H1 (cell line): ENCODE measurements around the gene COQ10B. TPM values are rescaled to one million over a fixed set of nuclear protein-coding genes. Genes with fewer than 3 reads are reported as not detected.

Experiments
- CTCF ChIA-PET: fragments of 300-600 bp; sonication (Branson Sonifier 250); formaldehyde crosslinking; loops from one replicate; lab custom pipeline; 2021; ENCODE audit not compliant: partially characterized antibody; lab: Charles Lee
- POLR2A ChIA-PET: fragments of 300-600 bp; sonication (Branson Sonifier 250); formaldehyde crosslinking; loops from one replicate; lab custom pipeline; 2021; ENCODE audit warnings: inconsistent platforms; ENCODE audit not compliant: partially characterized antibody; lab: Charles Lee
- DNase-seq, 2 experiments: peaks; one replicate each; pipeline versions ENCODE4 v3.0.0 to v3.0.0-alpha.2; 2010 to 2022; ENCODE audit warnings: low spot score in 2 of 2, low read depth in 1 of 2, mixed read lengths in 1 of 2
- FAIRE-seq: peaks from 2 replicates; lab custom pipeline; 2011; peaks lifted over from hg19 to GRCh38; lab: Jason Lieb, UNC
- H2AFZ ChIP-seq: 2 replicates; pipeline ENCODE4 v1.8.1; 2012; ENCODE audit warnings: low read length, inconsistent platforms
- H2AK5ac ChIP-seq: 2 replicates; pipeline ENCODE4 v1.6.1; 2013; ENCODE audit warnings: low read depth, low read length
- H2BK120ac ChIP-seq: replicated peaks from 2 replicates; pipeline ENCODE3; 2013; ENCODE audit warnings: low read depth, low read length, inconsistent platforms
- H2BK12ac ChIP-seq: 2 replicates; pipeline ENCODE4 v1.6.1; 2013; ENCODE audit warnings: low read depth, low read length
- H2BK15ac ChIP-seq: 2 replicates; pipeline ENCODE4 v1.6.1; 2013; ENCODE audit warnings: low read length
- H2BK20ac ChIP-seq: 2 replicates; pipeline ENCODE4 v1.6.1; 2013; ENCODE audit warnings: low read length
- H2BK5ac ChIP-seq: 2 replicates; pipeline ENCODE4 v1.6.1; 2013; ENCODE audit warnings: low read depth, low read length
- H3K14ac ChIP-seq: 2 replicates; pipeline ENCODE4 v1.6.1; 2013; ENCODE audit warnings: inconsistent platforms; ENCODE audit not compliant: insufficient read length
- H3K18ac ChIP-seq: 2 replicates; pipeline ENCODE4 v1.6.1; 2013; ENCODE audit warnings: low read length; ENCODE audit errors: extremely low read depth
- H3K23ac ChIP-seq: 2 replicates; pipeline ENCODE4 v1.6.1; 2013; ENCODE audit warnings: inconsistent platforms; ENCODE audit not compliant: insufficient read length
- H3K23me2 ChIP-seq: 2 replicates; pipeline ENCODE4 v1.6.1; 2013; ENCODE audit warnings: low read depth, low read length
- H3K27ac ChIP-seq: 2 replicates; pipeline ENCODE4 v1.6.1; 2011; ENCODE audit warnings: low read depth, low read length, inconsistent platforms
- H3K27me3 ChIP-seq, 4 experiments: replicated peaks in 1 of 4; 1 replicate in 1 of 4; 2 replicates in 3 of 4; pipeline versions ENCODE4 v1.6.1 to v1.8.1; 2011 to 2013; ENCODE audit warnings: low read length in 3 of 4, mild to moderate bottlenecking in 3 of 4, inconsistent platforms in 2 of 4, mixed read lengths in 2 of 4, moderate library complexity in 1 of 4; ENCODE audit not compliant: control insufficient read depth in 3 of 4, insufficient read depth in 3 of 4; ENCODE audit errors: extremely low read depth in 1 of 4
- H3K36me3 ChIP-seq, 4 experiments: 2 replicates each; pipeline versions ENCODE4 v1.6.1 to v1.8.1; 2011 to 2013; ENCODE audit warnings: mild to moderate bottlenecking in 4 of 4, low read length in 3 of 4, moderate library complexity in 2 of 4, control low read depth in 1 of 4, inconsistent platforms in 1 of 4; ENCODE audit not compliant: insufficient read depth in 4 of 4, control insufficient read depth in 2 of 4
- H3K4ac ChIP-seq: replicated peaks from 2 replicates; pipeline ENCODE3; 2013; ENCODE audit warnings: low read length, low read depth, mixed read lengths, inconsistent platforms; ENCODE audit not compliant: insufficient read length
- H3K4me1 ChIP-seq, 4 experiments: replicated peaks in 1 of 4; 1 replicate in 1 of 4; 2 replicates in 3 of 4; pipeline versions ENCODE4 v1.6.1 to v1.8.1; 2011 to 2013; ENCODE audit warnings: low read length in 3 of 4, inconsistent platforms in 2 of 4, mixed read lengths in 1 of 4; ENCODE audit not compliant: insufficient read depth in 4 of 4, control insufficient read depth in 3 of 4
- H3K4me2 ChIP-seq, 2 experiments: 2 replicates each; pipeline versions ENCODE4 v1.6.1 to v1.8.1; 2011 to 2013; ENCODE audit warnings: low read depth in 2 of 2, low read length in 2 of 2, control low read depth in 1 of 2, inconsistent platforms in 1 of 2, mild to moderate bottlenecking in 1 of 2; ENCODE audit not compliant: insufficient read depth in 1 of 2
- H3K4me3 ChIP-seq, 4 experiments: fragments of 200-600, 300-600 bp in 1 of 4; sonication (generic), shearing (Covaris generic), sonication (Bioruptor Twin) in 1 of 4; 2 replicates each; pipeline versions ENCODE4 v1.5.1 to v1.8.1; 2011 to 2016; ENCODE audit warnings: low read length in 4 of 4, low read depth in 3 of 4, control low read depth in 2 of 4, inconsistent platforms in 2 of 4, mild to moderate bottlenecking in 2 of 4, mixed read lengths in 1 of 4, moderate library complexity in 1 of 4; ENCODE audit not compliant: insufficient read depth in 2 of 4; ENCODE audit errors: extremely low read depth in 1 of 4
- H3K56ac ChIP-seq: replicated peaks from 2 replicates; pipeline ENCODE3; 2013; ENCODE audit warnings: low read depth, mild to moderate bottlenecking, mixed read lengths, low read length, inconsistent platforms; ENCODE audit not compliant: insufficient read length
- H3K79me1 ChIP-seq: 2 replicates; pipeline ENCODE4 v1.6.1; 2013; ENCODE audit warnings: low read depth, low read length, control low read depth
- H3K79me2 ChIP-seq, 2 experiments: 2 replicates each; pipeline versions ENCODE4 v1.6.1 to v1.8.1; 2012 to 2013; ENCODE audit warnings: low read length in 2 of 2, mild to moderate bottlenecking in 2 of 2, inconsistent platforms in 1 of 2; ENCODE audit not compliant: insufficient read depth in 2 of 2, control insufficient read depth in 1 of 2
- H3K9ac ChIP-seq, 4 experiments: replicated peaks in 1 of 4; 1 replicate in 1 of 4; 2 replicates in 3 of 4; pipeline versions ENCODE4 v1.6.1 to v1.8.1; 2011 to 2013; ENCODE audit warnings: low read depth in 3 of 4, low read length in 3 of 4, control low read depth in 2 of 4, mild to moderate bottlenecking in 2 of 4, moderate library complexity in 2 of 4, inconsistent platforms in 1 of 4; ENCODE audit errors: extremely low read depth in 1 of 4
- H3K9me3 ChIP-seq, 2 experiments: 2 replicates each; pipeline versions ENCODE4 v1.6.1 to v1.8.1; 2012 to 2013; ENCODE audit warnings: mild to moderate bottlenecking in 2 of 2, moderate library complexity in 2 of 2, control low read depth in 1 of 2, inconsistent platforms in 1 of 2, low read depth in 1 of 2, low read length in 1 of 2, mixed read lengths in 1 of 2; ENCODE audit not compliant: insufficient read depth in 2 of 2
- H4K20me1 ChIP-seq, 2 experiments: replicated peaks in 1 of 2; 2 replicates each; pipeline versions ENCODE3 to v1.8.1; 2011 to 2013; ENCODE audit warnings: inconsistent platforms in 2 of 2, low read length in 2 of 2, mild to moderate bottlenecking in 1 of 2; ENCODE audit not compliant: insufficient read depth in 2 of 2, control insufficient read depth in 1 of 2
- H4K5ac ChIP-seq: 2 replicates; pipeline ENCODE4 v1.6.1; 2013; ENCODE audit warnings: low read length, low read depth, mixed read lengths, inconsistent platforms; ENCODE audit not compliant: insufficient read length
- H4K8ac ChIP-seq: 2 replicates; pipeline ENCODE4 v1.8.0; 2013; ENCODE audit warnings: mild to moderate bottlenecking, moderate library complexity, low read length, inconsistent platforms; ENCODE audit not compliant: insufficient read depth; ENCODE audit errors: extremely low read depth
- H4K91ac ChIP-seq: replicated peaks from 2 replicates; pipeline ENCODE3; 2013; ENCODE audit warnings: low read length, mixed read lengths, inconsistent platforms; ENCODE audit not compliant: insufficient read length
- CBX5 ChIP-seq: fragments of 300-800, 300-1000 bp; sonication (generic); IDR thresholded peaks from 2 replicates; pipeline ENCODE4 v1.7.1; 2016; ENCODE audit warnings: antibody characterized with exemption, low read length, low read depth
- HDAC2 ChIP-seq, 2 experiments: fragments of 300-600 bp in 1 of 2; sonication (generic) in 1 of 2; IDR thresholded peaks; 2 replicates each; pipeline ENCODE4 v1.6.1; 2011 to 2012; ENCODE audit warnings: low read depth in 2 of 2, low read length in 2 of 2, mild to moderate bottlenecking in 2 of 2, moderate library complexity in 2 of 2, borderline replicate concordance in 1 of 2, inconsistent platforms in 1 of 2
- HDAC6 ChIP-seq: IDR thresholded peaks from one replicate; pipeline ENCODE4 v1.7.1; 2012; ENCODE audit warnings: low read depth, mild to moderate bottlenecking, inconsistent platforms, low read length, moderate library complexity
- KDM5A ChIP-seq: fragments of 200-600 bp; IDR thresholded peaks from 2 replicates; pipeline ENCODE4 v1.7.1; 2012; ENCODE audit warnings: mild to moderate bottlenecking, low read length, inconsistent platforms, mixed read lengths
- NRF1 ChIP-seq: IDR thresholded peaks from 2 replicates; pipeline ENCODE4 v1.6.1; 2011; ENCODE audit warnings: mild to moderate bottlenecking, low read depth, low read length, improper control_type of control experiment
- POLR2AphosphoS5 ChIP-seq: IDR thresholded peaks from 2 replicates; pipeline ENCODE4 v1.6.1; 2011; ENCODE audit warnings: low read depth, low read length
- RBBP5 ChIP-seq: IDR thresholded peaks from 2 replicates; pipeline ENCODE4 v1.7.1; 2012; ENCODE audit warnings: low read depth, mild to moderate bottlenecking, inconsistent platforms, low read length, moderate library complexity, borderline replicate concordance
- TEAD4 ChIP-seq: IDR thresholded peaks from 2 replicates; pipeline ENCODE4 v1.6.1; 2012; ENCODE audit warnings: low read depth, low read length, inconsistent platforms, mixed read lengths
- WGBS, 2 experiments: shearing (Covaris generic) in 1 of 2; methylation state at CpG; one replicate each; pipeline versions ENCODE4 v1.1.6 to v1.1.7; 2013 to 2015; ENCODE audit warnings: low lambda C conversion rate in 2 of 2, mixed read lengths in 2 of 2, inconsistent platforms in 1 of 2, low coverage in 1 of 2, missing lambda C conversion rate in 1 of 2; ENCODE audit not compliant: insufficient replicate concordance in 2 of 2, insufficient coverage in 1 of 2, insufficient read length in 1 of 2; ENCODE audit errors: extremely low coverage in 1 of 2, missing lambda C conversion rate in 1 of 2; 5-methylcytosine and 5-hydroxymethylcytosine counted together
- long read RNA-seq, 2 experiments: library from RNA in 1 of 2; library from capped mRNA in 1 of 2; stranded (forward); transcript quantifications; one replicate each; pipeline ENCODE4 v2.0.0, GENCODE V29; 2021; ENCODE audit warnings: inconsistent platforms in 1 of 2
- polyA minus RNA-seq, 3 experiments: library from RNA; depleted of rRNA, polyadenylated mRNA; stranded (reverse); fragments of >200 nt; gene quantifications; 1 replicate in 2 of 3; 2 replicates in 1 of 3; pipeline ENCODE4 v1.2.3, GENCODE V29; 2011
- polyA plus RNA-seq, 7 experiments: library from polyadenylated mRNA; depleted of rRNA in 3 of 7; stranded (reverse) in 5 of 7; unstranded in 2 of 7; fragments of >200 nt in 5 of 7; fragments of 200-250 nt in 2 of 7; gene quantifications; 1 replicate in 5 of 7; 2 replicates in 1 of 7; 4 replicates in 1 of 7; pipeline versions ENCODE4 v1.2.1 to v1.2.3, GENCODE V29; 2011 to 2013; ENCODE audit warnings: missing spikeins in 2 of 7, mixed read lengths in 2 of 7
- total RNA-seq: library from RNA; stranded (reverse); fragmentation: NEBNext Ultra II Directional; extraction: Animal tissue kit (Norgen Biotek cat#: 25700); gene quantifications from 2 replicates; pipeline ENCODE4 v1.2.1, GENCODE V29; 2021

Gene COQ10B
- total RNA-seq (17.0 and 17.3 TPM in 2 replicates), polyA plus RNA-seq (2011; rRNA removed) (1.7 and 1.9 TPM in 2 replicates), polyA minus RNA-seq (2011; rRNA and poly(A)+ RNA removed) (2.0 and 4.4 TPM in 2 replicates)
- polyA plus RNA-seq (2011; cell fraction: cytosol; rRNA removed) = 3.1 TPM
- 1.0 TPM for polyA plus RNA-seq (2011; cell fraction: nucleus; rRNA removed)
- 7.1 to 15.7 TPM (median 9.8 TPM) in 4 replicates for polyA plus RNA-seq (2012, experiment 1 of 2)
- polyA plus RNA-seq (2012, experiment 2 of 2) = 2.0 TPM
- 9.7 TPM for polyA plus RNA-seq (2013, experiment 1 of 2)
- 10.2 TPM for polyA plus RNA-seq (2013, experiment 2 of 2)
- 3.2 TPM for polyA minus RNA-seq (2011; cell fraction: cytosol; rRNA and poly(A)+ RNA removed)
- 7.4 TPM for polyA minus RNA-seq (2011; cell fraction: nucleus; rRNA and poly(A)+ RNA removed)
- long read RNA-seq, experiment 1, transcript COQ10B-201 (5 exons, 2,239 nt) = major isoform, 12 of 19 reads
- long read RNA-seq, experiment 1, partial matches to known transcripts = 6 of 19 reads
- long read RNA-seq, experiment 1, other reads (novel, unspliced or antisense) = 1 of 19 reads
- long read RNA-seq, experiment 2, transcript COQ10B-201 (5 exons, 2,239 nt) = major isoform, 13 of 16 reads
- long read RNA-seq, experiment 2, partial matches to known transcripts = 1 of 16 reads
- long read RNA-seq, experiment 2, other reads (novel, unspliced or antisense) = 2 of 16 reads

DNA sequence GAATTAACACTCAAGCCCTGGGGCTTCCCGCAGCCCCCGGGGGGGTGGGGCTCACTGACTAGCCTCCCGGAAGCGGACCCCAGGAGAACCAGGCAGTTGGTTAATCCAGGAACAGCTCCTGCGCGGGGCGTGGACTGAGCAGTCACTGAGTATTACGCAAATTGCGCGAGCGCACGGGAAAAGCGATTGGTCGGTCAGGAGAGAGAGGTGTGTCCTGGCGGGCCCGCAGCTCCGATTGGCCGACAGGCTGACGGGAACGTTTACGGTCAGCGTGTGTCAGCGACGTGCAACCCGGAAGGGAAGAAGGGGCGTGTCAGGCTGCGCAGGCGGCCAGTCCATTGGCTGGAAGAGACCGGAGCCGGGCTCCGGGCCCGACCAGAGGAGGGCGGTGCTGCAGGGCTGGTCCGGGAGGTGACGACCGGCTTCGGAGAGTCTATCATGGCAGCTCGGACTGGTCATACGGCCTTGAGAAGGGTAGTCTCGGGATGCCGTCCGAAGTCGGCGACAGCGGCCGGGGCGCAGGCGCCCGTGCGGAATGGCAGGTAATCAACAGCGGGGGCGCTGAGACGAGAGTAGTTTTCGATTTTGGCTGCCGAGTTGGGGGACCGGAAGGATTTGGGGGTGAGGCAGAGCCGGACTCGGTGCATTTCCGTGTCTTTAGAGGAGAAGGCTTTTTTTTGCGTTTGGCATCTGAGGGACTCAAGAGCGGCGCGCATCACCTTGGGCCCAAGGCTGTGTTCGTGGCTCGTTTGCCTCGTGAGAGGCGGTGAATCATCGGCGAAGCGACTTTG lies at the start of gene COQ10B:
COQ10B (plus strand) TSS at position 430 of the 791 bp plus-strand sequence; CDS start at position 439, 9 bp downstream.
- Histone ChIP-seq H3K79me1 (peaks cover 4% of the 10 kb centered on the region), H3K14ac (no peak within 1 kb of the TSS), H4K20me1 (peaks cover 0 to 4% of the 10 kb centered on the region in 2 experiments), H3K79me2 (peaks cover 16 to 36% of the 10 kb centered on the region in 2 experiments), H3K4me3 (peak within 1 kb of the TSS; percentile 87 to 97 (median 93)), H2BK15ac (no peak within 1 kb of the TSS), H2AFZ (peak within 1 kb of the TSS; percentile 92), H3K23me2 (peaks cover 3% of the 10 kb centered on the region), H2BK12ac (peak within 1 kb of the TSS; percentile 78; the same call in 1 of the 2 replicates), H2BK120ac (no peak within 1 kb of the TSS), H3K9ac (peak within 1 kb of the TSS in 3 of 4 experiments; percentile 89 to 92 (median 90); a peak in 6 of 7 replicates), H4K5ac (peak within 1 kb of the TSS; percentile 61), H3K56ac (peak within 1 kb of the TSS; percentile 60), H3K4ac (no peak within 1 kb of the TSS), H3K36me3 (no peaks in the 10 kb centered on the region), H3K23ac (no peak within 1 kb of the TSS), H3K4me1 (peaks cover 0 to 5% (median 0%) of the 10 kb centered on the region in 4 experiments; a peak in 2 of 7 replicates), H3K4me2 (peak within 1 kb of the TSS; percentile 73 to 86), H2BK5ac (peak within 1 kb of the TSS; percentile 86; the same call in 1 of the 2 replicates), H2AK5ac (no peak within 1 kb of the TSS), H2BK20ac (no peak within 1 kb of the TSS), H4K91ac (peak within 1 kb of the TSS; percentile 36), H3K18ac (peak within 1 kb of the TSS; percentile 64), H4K8ac (peak within 1 kb of the TSS; percentile 91), H3K27me3 (no peaks in the 10 kb centered on the region), H3K27ac (peak within 1 kb of the TSS; percentile 87), H3K9me3 (peaks cover 0 to 3% of the 10 kb centered on the region in 2 experiments; a peak in 1 of 4 replicates)
- POLR2A ChIA-PET = interaction anchor here (0.8 to 4.8 kb wide), 11 partner anchors 13 to 82 kb away, joined by 3 to 40 read pairs (median 4); partner anchors contain the start of genes HSPD1, HSPE1 and SF3B1
- CTCF ChIA-PET = interaction anchor here (0.6 to 1.6 kb wide), 5 partner anchors 9 to 248 kb away, joined by 3 to 4 read pairs (median 3); partner anchors contain the start of gene SF3B1
- DNase-seq = peak; percentile 96 to 99
- FAIRE-seq = peak; percentile 45
- WGBS, 2 experiments = 1% methylated on average over 70 of the region's 70 CpGs; no CpG with 5 or more reads in 1 of the 2 experiments
- TF ChIP-seq RBBP5 = peak; percentile 94
- TF ChIP-seq NRF1 = peak; percentile 50
- TF ChIP-seq TEAD4 = no peak
- no peak for TF ChIP-seq HDAC6
- peak; percentile 84 for TF ChIP-seq POLR2AphosphoS5
- TF ChIP-seq CBX5 = no peak
- TF ChIP-seq KDM5A = no peak
- peak; percentile 62 to 79; a peak in 1 of 4 replicates for TF ChIP-seq HDAC2 (IDR thresholded peaks at IDR 0.05; ENCODE audit: borderline replicate concordance in 1 of 2, low read depth in 2 of 2, low read length in 2 of 2)
